OCI-LY3 (cell line): ENCODE measurements around the gene SH3RF3.

ENCODE experiments used
- CTCF ChIP-seq: fragments of 200-600, 300-600 bp; sonication (generic); IDR thresholded peaks from 2 replicates; pipeline ENCODE4 v1.5.1; 2014; ENCODE audit warnings: antibody characterized with exemption, low read length, low read depth
- EZH2phosphoT487 ChIP-seq: fragments of 200-600 bp; shearing (Covaris generic); IDR thresholded peaks from 2 replicates; pipeline ENCODE4 v1.6.1; 2018; ENCODE audit warnings: antibody characterized with exemption, mixed run types, low read depth

- no peak for TF ChIP-seq CTCF
- TF ChIP-seq EZH2phosphoT487 = no peak
Observed at GRCh38 chr2:109369671-109370191, 240.7 kb downstream of the SH3RF3 start.
